Mucosa of descending colon (tissue), 3 donors: ENCODE data around the gene PHLPP1. TPM values are rescaled to one million over a fixed set of nuclear protein-coding genes. Genes with fewer than 3 reads are reported as not detected.
A peak's percentile ranks its signal among the peaks of the same experiment; 100 is the strongest.

Experiments used
- ATAC-seq: fragments of 200-7000 bp; cut with Tn5 transposase; one replicate; pipeline ENCODE4 v1.9.1; 2020; ENCODE audit warnings: mild to moderate bottlenecking, moderate library complexity
- DNase-seq, 3 donors: peaks; one replicate each; pipeline ENCODE4 v3.0.0-alpha.2; 2020
- H3K36me3 ChIP-seq: fragments of 200-600 bp; one replicate; pipeline ENCODE4 v1.8.0; 2021; ENCODE audit warnings: low read depth, mild to moderate bottlenecking
- H3K4me1 ChIP-seq: fragments of 200-600 bp; one replicate; pipeline ENCODE4 v1.8.0; 2021; ENCODE audit warnings: low read depth, mild to moderate bottlenecking
- H3K4me3 ChIP-seq: fragments of 200-600 bp; one replicate; pipeline ENCODE4 v1.8.0; 2021; ENCODE audit warnings: mild to moderate bottlenecking
- H3K9me3 ChIP-seq: fragments of 200-600 bp; one replicate; pipeline ENCODE4 v1.8.0; 2021; ENCODE audit warnings: mild to moderate bottlenecking
- CTCF ChIP-seq: fragments of 200-600 bp; IDR thresholded peaks from one replicate; pipeline ENCODE4 v1.8.0; 2022; ENCODE audit warnings: antibody characterized with exemption, mild to moderate bottlenecking
- intact Hi-C, 2 donors: fragments of 100-400 bp; cut with DNase I in 1 of 2; cut with micrococcal nuclease in 1 of 2; formaldehyde crosslinking; loops; one replicate each; pipeline versions ENCODE4 v1.11.0 to v1.11.1; 2022; cut with DNase I, micrococcal nuclease
- total RNA-seq, 3 donors: library from RNA; stranded (reverse); fragmentation: NEBNext Ultra II Directional in 2 of 3; extraction: Animal tissue kit (Norgen Biotek cat#: 25700) in 2 of 3; gene quantifications; one replicate each; pipeline versions ENCODE4 v1.2.1 to v1.2.4, GENCODE V29; 2021 to 2023
- donor health status: DM: no; HTN: no; CAD: no; lungs with moderate emphysema.
- donor health status: DM: no; HTN: no; CAD: no.
- donor health status: DM: no; HTN: yes; CAD: no.

Gene PHLPP1
- total RNA-seq, 3 donors from 2014 or later: 17.9 to 28.9 (median 19.7) TPM

- Histone ChIP-seq H3K9me3 (no peaks in the 10 kb centered on the region), H3K4me1 (peaks cover 10% of the 10 kb centered on the region), H3K36me3 (no peaks in the 10 kb centered on the region), H3K4me3 (no peak overlapping the region)
- no peak for DNase-seq
- intact Hi-C loops: no loop called here
- no peak for TF ChIP-seq CTCF
- ATAC-seq: no peak
Observed at GRCh38 chr18:62792016-62792415, 76.7 kb downstream of the PHLPP1 start.

GRCh38 chr18:62795813-62796212 is 80.5 kb downstream of the PHLPP1 start:
- H3K9me3 ChIP-seq: no peaks in the 10 kb centered on the region
- TF ChIP-seq CTCF: no peak
- no peak overlapping the region for H3K4me3 ChIP-seq
- DNase-seq (no peak), ATAC-seq (no peak)
- intact Hi-C loops: no loop called here
- H3K4me1 ChIP-seq: peaks cover 5% of the 10 kb centered on the region
- H3K36me3 ChIP-seq: no peaks in the 10 kb centered on the region

GRCh38 chr18:62796216-62796621 is 80.9 kb downstream of the PHLPP1 start:
- Histone ChIP-seq H3K36me3 (no peaks in the 10 kb centered on the region), H3K4me1 (peaks cover 5% of the 10 kb centered on the region), H3K4me3 (no peak overlapping the region), H3K9me3 (no peaks in the 10 kb centered on the region)
- intact Hi-C loops: no loop called here
- ATAC-seq (peak; percentile 60), DNase-seq (no peak)
- TF ChIP-seq CTCF: no peak

- no peak for ATAC-seq
Observed at GRCh38 chr18:62797329-62797728, 82.0 kb downstream of the PHLPP1 start.

GRCh38 chr18:62799977-62800376 is 84.6 kb downstream of the PHLPP1 start:
- Histone ChIP-seq H3K9me3 (no peaks in the 10 kb centered on the region), H3K4me1 (peaks cover 5% of the 10 kb centered on the region), H3K4me3 (no peak overlapping the region), H3K36me3 (no peaks in the 10 kb centered on the region)
- intact Hi-C loops: no loop called here
- no peak for TF ChIP-seq CTCF
- no peak for DNase-seq
- no peak for ATAC-seq

More at GRCh38 chr18:62797329-62797728, 82.0 kb downstream of the PHLPP1 start:
- intact Hi-C loops: no loop called here
- no peak for DNase-seq
- no peak overlapping the region for H3K4me3 ChIP-seq
- H3K4me1 ChIP-seq: peaks cover 5% of the 10 kb centered on the region
- H3K36me3 ChIP-seq: no peaks in the 10 kb centered on the region
- no peak for TF ChIP-seq CTCF
- no peaks in the 10 kb centered on the region for H3K9me3 ChIP-seq

- Histone ChIP-seq H3K4me1 (no peaks in the 10 kb centered on the region), H3K36me3 (no peaks in the 10 kb centered on the region), H3K4me3 (no peak overlapping the region), H3K9me3 (no peaks in the 10 kb centered on the region)
- peak in 1 of 3 donors; percentile 55 for DNase-seq
- TF ChIP-seq CTCF: no peak
- peak; percentile 44 for ATAC-seq
- intact Hi-C loops: no loop called here
Observed at GRCh38 chr18:62802523-62802922, 87.2 kb downstream of the PHLPP1 start.
